GM18873 (cell line): ENCODE data around the gene CLCA4.

Experiments
- ATAC-seq: cut with Tn5 transposase; IDR thresholded peaks from one replicate; pipeline ENCODE4 v1.9.1; 2021; ENCODE audit warnings: mild to moderate bottlenecking, moderate library complexity, moderate number of reproducible peaks; ENCODE audit not compliant: unreplicated experiment, low FRiP score

CLCA4 gene

GRCh38 chr1:86523670-86524354 is 23.1 kb upstream of the CLCA4 start:
- no peak for ATAC-seq

- no peak for ATAC-seq
These were observed 19.6 kb upstream of the CLCA4 start for GRCh38 chr1:86527306-86527705.

- ATAC-seq: no peak
These were observed 16.6 kb upstream of the CLCA4 start for GRCh38 chr1:86530211-86530845.

- ATAC-seq: no peak
These were observed 8.8 kb upstream of the CLCA4 start for GRCh38 chr1:86537928-86538695.

GRCh38 chr1:86538775-86539174 is 8.1 kb upstream of the CLCA4 start:
- ATAC-seq: no peak

GRCh38 chr1:86541859-86542258 is 5.0 kb upstream of the CLCA4 start:
- ATAC-seq: no peak

GRCh38 chr1:86542631-86543030 is 4.2 kb upstream of the CLCA4 start:
- no peak for ATAC-seq

GRCh38 chr1:86548839-86549238 is 2.0 kb downstream of the CLCA4 start:
- ATAC-seq: no peak

- no peak for ATAC-seq
These were observed 4.4 kb downstream of the CLCA4 start for GRCh38 chr1:86551305-86551704.

GRCh38 chr1:86552376-86552775 is 5.5 kb downstream of the CLCA4 start:
- no peak for ATAC-seq

- ATAC-seq: no peak
These were observed 10.9 kb downstream of the CLCA4 start for GRCh38 chr1:86557739-86558138.

GRCh38 chr1:86563849-86564248 is 17.0 kb downstream of the CLCA4 start:
- no peak for ATAC-seq

- no peak for ATAC-seq
These were observed 20.5 kb downstream of the CLCA4 start for GRCh38 chr1:86567341-86567740.

- ATAC-seq: no peak
These were observed 21.0 kb downstream of the CLCA4 start for GRCh38 chr1:86567878-86568277.

GRCh38 chr1:86573763-86574484 is 27.0 kb downstream of the CLCA4 start:
- no peak for ATAC-seq

GRCh38 chr1:86581231-86581630 is 34.4 kb downstream of the CLCA4 start:
- ATAC-seq: no peak

GRCh38 chr1:86582161-86582560 is 35.3 kb downstream of the CLCA4 start:
- ATAC-seq: no peak

- no peak for ATAC-seq
These were observed 36.2 kb downstream of the CLCA4 start for GRCh38 chr1:86583032-86583431.

GRCh38 chr1:86583593-86583992 is 36.7 kb downstream of the CLCA4 start:
- ATAC-seq: no peak

- ATAC-seq: no peak
These were observed 47.4 kb downstream of the CLCA4 start for GRCh38 chr1:86594284-86594770.

GRCh38 chr1:86596224-86596623 is 49.3 kb downstream of the CLCA4 start:
- no peak for ATAC-seq
